ENCODE data around the gene REELD1. TPM values are rescaled to one million over a fixed set of nuclear protein-coding genes. Genes with fewer than 3 reads are reported as not detected.

REELD1 gene
- total RNA-seq, 2 donors from 2014 or later, result 0.15 TPM; not detected in 1

DNA sequence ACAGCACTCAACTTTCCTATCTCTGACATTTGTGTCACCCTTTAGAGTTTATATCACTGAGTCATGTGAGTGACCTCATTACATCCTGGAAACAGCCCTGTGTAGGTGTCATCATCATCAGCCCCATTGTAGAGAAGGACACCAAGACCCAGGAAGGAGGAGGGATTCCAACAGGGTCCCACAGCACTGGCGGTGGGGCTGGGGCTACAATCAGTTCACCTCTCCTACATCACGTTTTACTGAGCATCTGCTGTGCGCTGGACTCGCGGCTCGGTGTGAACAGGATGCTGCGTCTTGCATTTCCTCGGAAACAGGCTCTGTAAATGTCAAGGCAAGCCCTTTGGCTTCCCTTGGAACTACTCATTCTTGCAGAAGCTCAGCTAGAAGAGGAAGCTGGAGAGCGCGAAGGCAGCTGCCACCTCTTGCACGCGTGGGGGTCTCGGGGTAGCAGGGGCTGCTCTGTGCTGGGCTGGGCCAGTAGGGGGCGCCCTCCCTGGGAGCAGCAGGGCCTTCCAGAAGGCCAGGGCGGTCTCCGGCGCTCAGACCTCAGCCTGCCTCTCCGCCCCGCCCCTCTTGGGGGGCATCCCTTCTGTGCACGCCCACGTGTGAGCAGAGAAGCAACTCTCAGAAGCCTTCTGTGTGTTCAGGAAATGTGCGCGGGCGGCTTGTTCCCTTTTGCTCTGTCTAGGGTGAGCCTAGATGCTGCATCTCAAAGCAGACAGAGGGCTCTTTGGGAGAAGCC lies 29.0 kb downstream of the REELD1 start:
- Mint-ChIP-seq H3K4me3 (peak overlapping the region; percentile 74), H3K4me1 (peaks cover 13% of the 10 kb centered on the region), H3K36me3 (ENCODE audit: low read depth) (no peaks in the 10 kb centered on the region), H3K27ac (peak overlapping the region; percentile 48), H3K27me3 (no peaks in the 10 kb centered on the region), H3K9me3 (no peaks in the 10 kb centered on the region)
- peak; percentile 85 for ATAC-seq (replicated peaks)

DNA sequence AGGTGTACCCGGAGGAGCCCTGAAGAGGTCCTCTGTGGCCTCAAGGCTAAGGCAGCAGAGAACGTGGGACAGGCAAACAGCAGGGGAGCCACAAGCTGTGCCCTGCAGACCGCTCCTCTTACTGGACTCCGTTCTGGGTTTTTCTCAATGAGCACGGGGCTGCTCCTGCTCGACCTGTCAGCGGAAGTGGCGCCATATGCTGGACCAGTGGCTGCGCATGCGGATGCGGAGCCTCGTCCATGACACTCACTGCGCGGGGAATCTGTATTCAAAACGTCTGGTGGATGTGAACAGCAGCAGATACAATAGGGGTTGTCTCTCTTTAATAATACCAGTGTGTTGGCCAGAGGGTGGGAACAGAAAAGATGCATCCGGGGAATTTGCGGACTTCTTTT lies 29.5 kb downstream of the REELD1 start:
- Mint-ChIP-seq H3K9me3 (no peaks in the 10 kb centered on the region), H3K36me3 (ENCODE audit: low read depth) (no peaks in the 10 kb centered on the region), H3K27ac (peak overlapping the region; percentile 48), H3K4me3 (peak overlapping the region; percentile 74), H3K4me1 (peaks cover 13% of the 10 kb centered on the region), H3K27me3 (no peaks in the 10 kb centered on the region)
- ATAC-seq (replicated peaks), result no peak

DNA sequence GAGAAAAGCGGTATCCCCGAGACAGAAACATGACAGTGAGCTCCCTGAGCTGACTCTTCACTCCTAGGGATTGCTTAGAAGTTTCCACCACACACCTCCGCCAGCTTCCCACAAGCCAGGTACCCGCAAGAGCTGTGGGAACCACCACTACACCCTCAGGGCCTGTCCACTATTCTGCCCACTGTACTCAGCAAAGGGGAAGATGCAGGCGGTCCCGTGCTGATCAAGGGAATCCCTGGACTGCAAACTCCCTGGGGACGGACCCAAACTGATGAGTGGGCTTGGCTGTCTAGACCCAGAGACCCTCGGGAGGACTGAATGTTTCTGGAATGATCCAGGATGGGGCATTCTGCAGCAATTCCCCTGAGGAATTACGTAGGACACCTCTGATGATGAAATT lies 30.2 kb downstream of the REELD1 start:
- Mint-ChIP-seq H3K27me3 (no peaks in the 10 kb centered on the region), H3K9me3 (no peaks in the 10 kb centered on the region)
- no peak for ATAC-seq (replicated peaks)

DNA sequence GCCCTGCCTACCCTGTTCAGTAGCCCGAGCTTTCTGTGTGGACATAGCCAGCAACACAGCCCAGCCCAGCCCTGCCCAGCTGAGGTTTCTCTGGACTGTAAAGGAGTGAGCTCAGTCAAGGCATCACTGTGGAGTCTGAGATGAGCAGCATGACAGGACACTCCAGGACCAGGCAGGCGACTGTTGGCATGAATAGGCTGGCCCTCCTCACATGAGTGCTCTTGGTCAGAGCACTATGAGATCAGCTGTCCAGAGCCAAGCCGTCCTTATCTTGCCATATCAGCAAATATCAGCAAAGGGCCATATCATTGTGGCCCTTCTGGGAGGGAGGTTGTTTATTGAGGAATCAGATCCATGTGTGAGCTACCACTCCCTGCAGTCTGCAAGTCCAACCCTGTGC lies 30.9 kb downstream of the REELD1 start:
- H3K27me3 Mint-ChIP-seq, result no peaks in the 10 kb centered on the region
- H3K27ac Mint-ChIP-seq, result peak overlapping the region; percentile 48
- H3K9me3 Mint-ChIP-seq, result no peaks in the 10 kb centered on the region
- H3K36me3 Mint-ChIP-seq (ENCODE audit: low read depth), result no peaks in the 10 kb centered on the region
- ATAC-seq (replicated peaks), result no peak
- H3K4me3 Mint-ChIP-seq, result peak overlapping the region; percentile 3
- H3K4me1 Mint-ChIP-seq, result peaks cover 13% of the 10 kb centered on the region

More for the DNA sequence above, 30.2 kb downstream of the REELD1 start:
- Mint-ChIP-seq H3K4me1 (peaks cover 13% of the 10 kb centered on the region), H3K4me3 (peak overlapping the region; percentile 74), H3K27ac (peak overlapping the region; percentile 48), H3K36me3 (ENCODE audit: low read depth) (no peaks in the 10 kb centered on the region)

DNA sequence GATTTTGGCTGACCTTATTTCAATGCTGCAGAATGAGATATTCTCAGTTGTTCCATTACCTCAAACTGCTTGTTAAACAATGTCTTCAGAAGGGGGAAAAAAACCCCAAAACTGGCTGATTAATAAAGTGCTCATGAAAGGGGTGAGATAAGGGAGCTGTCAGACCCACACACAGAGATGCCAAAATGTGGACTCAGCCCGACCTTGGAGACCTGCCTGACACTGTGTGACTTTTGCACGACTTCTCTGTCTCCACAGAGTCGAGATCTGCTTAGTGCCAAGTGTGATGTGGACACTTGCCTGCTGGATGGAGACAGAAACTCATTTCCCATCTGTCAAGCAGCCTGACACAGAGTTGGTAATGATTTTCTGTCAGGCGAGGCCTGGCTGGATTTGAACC lies 31.5 kb downstream of the REELD1 start:
- H3K4me3 Mint-ChIP-seq, result peak overlapping the region; percentile 3
- no peaks in the 10 kb centered on the region for H3K9me3 Mint-ChIP-seq
- peak; percentile 28 for ATAC-seq (replicated peaks)

DNA sequence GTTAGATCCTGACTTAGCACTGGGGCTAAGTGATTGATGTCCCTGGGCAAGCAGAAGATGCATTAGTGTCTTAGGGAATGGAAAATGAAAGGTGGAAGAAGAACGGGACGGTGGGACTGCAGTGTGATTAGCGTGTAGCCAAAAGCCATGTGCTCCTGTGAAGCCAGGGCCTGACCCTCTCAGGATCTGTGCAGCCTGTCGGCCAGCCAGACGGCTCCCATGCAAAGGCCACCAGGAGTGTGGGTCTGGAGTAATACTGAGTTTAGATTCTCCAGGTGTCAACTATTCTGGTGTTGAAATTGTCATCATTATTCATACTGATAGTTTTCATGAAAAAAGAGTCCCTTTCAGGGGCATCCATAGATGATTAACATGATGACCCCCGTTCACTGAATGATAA lies 32.0 kb downstream of the REELD1 start:
- no peaks in the 10 kb centered on the region for H3K27me3 Mint-ChIP-seq
- peaks cover 13% of the 10 kb centered on the region for H3K4me1 Mint-ChIP-seq
- H3K27ac Mint-ChIP-seq, result peak overlapping the region; percentile 25
- H3K9me3 Mint-ChIP-seq, result no peaks in the 10 kb centered on the region
- no peaks in the 10 kb centered on the region for H3K36me3 Mint-ChIP-seq (ENCODE audit: low read depth)
- peak overlapping the region; percentile 3 for H3K4me3 Mint-ChIP-seq
- no peak for ATAC-seq (replicated peaks)

More for the DNA sequence above, 31.5 kb downstream of the REELD1 start:
- H3K27ac Mint-ChIP-seq, result peak overlapping the region; percentile 25
- peaks cover 13% of the 10 kb centered on the region for H3K4me1 Mint-ChIP-seq
- no peaks in the 10 kb centered on the region for H3K36me3 Mint-ChIP-seq (ENCODE audit: low read depth)
- H3K27me3 Mint-ChIP-seq, result no peaks in the 10 kb centered on the region

DNA sequence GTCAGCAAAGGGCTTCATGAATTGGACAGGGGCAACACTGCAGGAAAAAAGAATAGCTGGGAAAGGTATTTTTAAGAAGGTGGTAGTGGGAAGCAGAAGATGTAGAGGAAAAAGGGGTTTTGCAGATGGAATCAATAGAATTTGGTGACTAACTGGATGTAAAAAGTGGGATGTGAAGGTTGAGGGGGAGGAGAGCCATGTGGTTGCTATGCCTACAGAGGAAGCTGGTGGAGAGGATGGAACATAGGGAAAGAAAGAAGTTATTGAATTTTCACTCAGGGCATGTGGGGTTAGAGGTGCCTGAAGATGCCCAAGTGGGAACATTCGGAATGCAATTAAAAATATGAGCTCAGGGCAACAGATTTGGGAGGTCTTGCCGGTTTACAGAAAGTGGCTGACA lies 33.0 kb downstream of the REELD1 start:
- no peaks in the 10 kb centered on the region for H3K9me3 Mint-ChIP-seq
- H3K27me3 Mint-ChIP-seq, result no peaks in the 10 kb centered on the region
- ATAC-seq (replicated peaks), result no peak
- H3K4me1 Mint-ChIP-seq, result peaks cover 9% of the 10 kb centered on the region
- H3K36me3 Mint-ChIP-seq (ENCODE audit: low read depth), result no peaks in the 10 kb centered on the region
- no peak overlapping the region for H3K4me3 Mint-ChIP-seq
- no peak overlapping the region for H3K27ac Mint-ChIP-seq

DNA sequence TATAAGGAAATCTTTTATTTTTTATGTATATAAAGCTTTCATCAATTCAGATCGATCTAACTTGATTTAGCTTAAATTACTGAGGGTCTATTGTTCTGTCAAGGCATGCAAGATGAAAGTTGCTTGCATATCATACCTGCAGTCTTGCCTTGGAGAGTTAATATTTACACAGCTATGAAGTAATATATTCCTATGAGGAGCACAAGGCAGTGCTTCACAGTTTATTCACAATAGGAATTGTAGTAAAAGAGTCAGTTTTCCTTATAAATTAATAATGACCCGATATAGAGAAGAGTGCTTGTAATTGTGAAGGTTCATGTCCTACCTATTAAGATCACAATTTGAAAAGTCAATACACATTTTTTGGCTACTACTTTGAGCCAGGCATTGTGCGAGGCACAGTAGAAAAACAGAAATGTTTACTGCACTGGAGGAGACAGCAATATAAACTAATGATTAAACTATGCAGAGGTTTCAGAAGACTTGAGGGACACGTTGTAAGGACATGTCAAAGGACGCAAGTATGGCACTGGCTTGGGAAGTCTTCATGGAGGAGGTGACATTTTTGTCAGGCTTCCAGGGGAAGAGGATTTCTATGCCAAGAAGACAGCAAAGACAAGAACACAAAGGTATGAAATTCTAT lies 38.8 kb downstream of the REELD1 start:
- Mint-ChIP-seq H3K36me3 (ENCODE audit: low read depth) (peaks cover 20% of the 10 kb centered on the region), H3K4me3 (no peak overlapping the region), H3K27me3 (no peaks in the 10 kb centered on the region), H3K27ac (no peak overlapping the region), H3K4me1 (no peaks in the 10 kb centered on the region), H3K9me3 (no peaks in the 10 kb centered on the region)
- ATAC-seq (replicated peaks), result no peak

DNA sequence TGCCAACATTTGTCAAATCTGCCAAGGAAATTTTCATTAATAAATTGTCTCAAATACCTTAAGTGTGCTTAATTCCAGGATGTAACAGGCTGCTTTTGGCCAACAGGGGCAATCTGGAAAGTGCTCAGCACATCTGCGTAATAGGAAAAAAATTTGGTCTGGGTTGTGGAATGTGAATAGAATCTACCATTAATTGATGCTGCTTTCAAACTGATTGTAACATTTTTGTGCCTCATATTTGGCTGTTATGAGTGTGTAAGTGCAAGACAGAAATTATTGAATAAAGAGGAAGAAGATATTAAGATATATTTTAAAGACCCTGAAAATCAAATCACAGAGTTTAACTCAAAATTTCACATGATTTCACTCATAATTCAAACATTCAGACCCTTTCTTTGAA lies 41.1 kb downstream of the REELD1 start:
- H3K36me3 Mint-ChIP-seq (ENCODE audit: low read depth), result peaks cover 29% of the 10 kb centered on the region
- no peak overlapping the region for H3K4me3 Mint-ChIP-seq
- H3K9me3 Mint-ChIP-seq, result no peaks in the 10 kb centered on the region
- H3K4me1 Mint-ChIP-seq, result no peaks in the 10 kb centered on the region
- ATAC-seq (replicated peaks), result no peak
- no peak overlapping the region for H3K27ac Mint-ChIP-seq
- no peaks in the 10 kb centered on the region for H3K27me3 Mint-ChIP-seq

DNA sequence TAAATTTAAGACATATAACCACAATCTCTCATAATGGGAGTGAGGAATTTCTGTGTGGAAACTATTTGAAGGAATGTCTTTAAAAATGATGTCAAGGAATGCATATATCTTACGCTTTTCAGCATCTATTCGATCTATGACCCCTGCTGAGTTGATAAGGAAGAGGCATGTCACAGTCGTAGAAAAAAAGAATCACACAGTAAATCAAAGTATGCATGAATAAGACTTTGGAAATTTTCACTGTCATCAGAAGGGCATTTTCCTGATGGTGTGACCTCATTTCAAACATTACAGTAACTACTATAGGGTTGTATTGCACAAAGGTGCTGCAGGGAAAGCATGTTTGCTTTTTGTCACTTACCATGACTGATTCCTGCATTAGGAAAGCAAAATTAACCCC lies 41.5 kb downstream of the REELD1 start:
- Mint-ChIP-seq H3K27ac (no peak overlapping the region), H3K4me1 (no peaks in the 10 kb centered on the region), H3K4me3 (no peak overlapping the region), H3K9me3 (no peaks in the 10 kb centered on the region), H3K36me3 (ENCODE audit: low read depth) (peaks cover 29% of the 10 kb centered on the region), H3K27me3 (no peaks in the 10 kb centered on the region)
- ATAC-seq (replicated peaks), result no peak

DNA sequence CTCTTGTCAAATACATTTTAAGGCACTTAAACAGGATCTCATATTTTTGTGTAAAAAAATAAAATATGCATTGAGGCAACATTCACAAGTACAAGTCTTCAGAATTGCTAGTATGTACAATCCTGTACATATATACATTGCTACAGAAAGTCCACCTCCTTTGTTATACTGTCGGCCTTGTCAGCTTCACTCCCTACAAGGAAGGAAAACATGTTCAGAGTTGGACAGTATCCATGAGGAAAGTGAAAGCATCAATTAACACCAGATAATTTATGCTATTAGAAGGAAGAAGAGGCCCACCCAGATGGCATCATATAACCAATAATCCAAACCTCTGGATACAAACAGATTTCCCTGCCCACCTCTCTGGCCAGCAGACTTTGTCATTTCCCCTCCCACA lies 42.0 kb downstream of the REELD1 start:
- no peaks in the 10 kb centered on the region for H3K4me1 Mint-ChIP-seq
- no peaks in the 10 kb centered on the region for H3K9me3 Mint-ChIP-seq
- no peaks in the 10 kb centered on the region for H3K27me3 Mint-ChIP-seq
- no peak overlapping the region for H3K27ac Mint-ChIP-seq
- no peak overlapping the region for H3K4me3 Mint-ChIP-seq
- H3K36me3 Mint-ChIP-seq (ENCODE audit: low read depth), result peaks cover 29% of the 10 kb centered on the region
- ATAC-seq (replicated peaks), result no peak

DNA sequence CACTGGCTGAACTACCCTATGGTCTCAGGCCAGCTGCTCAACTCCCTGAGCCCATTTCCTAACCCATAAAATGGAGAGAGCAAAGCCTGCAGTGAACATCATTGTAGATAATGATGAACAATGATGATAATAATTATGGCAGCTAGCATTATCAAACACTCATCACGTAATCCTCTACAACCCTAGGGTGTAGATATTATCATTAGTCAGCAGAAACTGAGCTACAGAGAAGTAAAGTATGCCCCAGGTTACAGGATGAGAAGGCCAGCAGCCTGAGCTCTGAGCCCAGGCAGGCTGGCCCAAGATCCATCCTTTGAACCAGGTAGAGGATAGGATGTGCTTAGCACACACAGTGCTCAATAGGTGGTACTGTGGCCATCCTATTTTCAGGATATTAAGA lies 43.2 kb downstream of the REELD1 start:
- H3K36me3 Mint-ChIP-seq (ENCODE audit: low read depth), result peaks cover 29% of the 10 kb centered on the region
- no peaks in the 10 kb centered on the region for H3K27me3 Mint-ChIP-seq
- H3K4me1 Mint-ChIP-seq, result no peaks in the 10 kb centered on the region
- no peak for ATAC-seq (replicated peaks)
- H3K9me3 Mint-ChIP-seq, result no peaks in the 10 kb centered on the region
- H3K4me3 Mint-ChIP-seq, result no peak overlapping the region
- no peak overlapping the region for H3K27ac Mint-ChIP-seq

DNA sequence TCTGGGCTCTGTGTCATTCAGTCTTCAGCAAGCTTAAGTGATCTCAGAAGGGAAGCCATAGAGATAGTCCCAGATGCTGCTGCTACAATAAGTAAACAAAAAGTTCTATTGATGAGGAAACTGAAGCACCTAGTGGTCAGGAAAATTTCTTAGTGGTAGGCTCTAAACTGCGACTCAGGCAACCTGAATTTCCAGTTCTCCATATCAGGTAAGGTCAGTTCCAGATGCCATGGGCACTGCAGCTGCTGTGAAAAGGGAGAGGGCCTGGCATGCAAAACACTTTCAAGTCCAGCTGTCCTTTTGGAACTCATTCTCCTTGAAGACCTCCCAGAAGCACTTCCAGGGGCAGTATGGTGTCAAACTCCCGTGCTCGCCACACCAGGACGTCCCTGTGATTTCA lies 46.2 kb downstream of the REELD1 start:
- peaks cover 19% of the 10 kb centered on the region for H3K36me3 Mint-ChIP-seq (ENCODE audit: low read depth)
- no peak overlapping the region for H3K4me3 Mint-ChIP-seq
- H3K4me1 Mint-ChIP-seq, result no peaks in the 10 kb centered on the region
- H3K27ac Mint-ChIP-seq, result no peak overlapping the region
- no peak for ATAC-seq (replicated peaks)
- no peaks in the 10 kb centered on the region for H3K9me3 Mint-ChIP-seq
- no peaks in the 10 kb centered on the region for H3K27me3 Mint-ChIP-seq

DNA sequence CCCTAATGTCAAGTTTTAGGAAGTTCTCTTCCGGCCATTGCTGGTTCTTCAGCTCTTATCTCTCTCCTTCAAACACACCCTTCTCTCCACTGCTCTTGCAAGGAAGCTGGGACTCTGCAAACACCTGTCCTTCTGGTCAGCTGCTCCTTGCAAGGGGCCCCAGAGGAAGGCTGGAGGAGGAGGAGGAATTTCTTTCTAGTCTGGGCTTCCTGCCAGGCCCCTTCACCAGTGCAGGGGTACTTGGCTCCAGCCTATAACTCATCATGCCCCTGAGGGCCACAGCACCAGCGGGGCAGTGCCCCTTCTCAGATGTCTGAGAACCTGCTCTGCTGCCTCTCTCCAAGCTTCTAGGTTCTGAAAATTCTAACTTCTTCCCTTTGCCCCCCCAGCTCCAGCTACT lies 46.7 kb downstream of the REELD1 start:
- Mint-ChIP-seq H3K27me3 (no peaks in the 10 kb centered on the region), H3K27ac (no peak overlapping the region), H3K9me3 (no peaks in the 10 kb centered on the region), H3K4me3 (no peak overlapping the region), H3K4me1 (no peaks in the 10 kb centered on the region), H3K36me3 (ENCODE audit: low read depth) (peaks cover 14% of the 10 kb centered on the region)
- no peak for ATAC-seq (replicated peaks)

DNA sequence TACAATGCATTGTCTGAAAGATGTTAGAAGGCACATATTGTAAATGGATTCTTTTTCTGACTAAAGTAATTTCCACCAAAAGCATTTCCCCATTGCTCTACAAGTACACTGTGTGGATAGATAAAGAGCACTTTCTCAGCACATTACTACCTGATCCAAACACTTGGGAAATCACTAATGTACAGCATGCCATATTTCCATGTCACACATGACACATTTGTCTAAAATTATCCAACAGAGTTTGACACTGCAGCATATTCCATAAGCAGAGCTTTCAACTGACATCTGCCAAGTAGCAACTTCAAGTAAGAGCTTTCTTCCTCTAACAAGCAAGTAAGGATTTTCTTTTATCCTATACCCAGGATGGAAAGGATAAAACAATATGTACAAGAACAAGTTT lies 49.5 kb downstream of the REELD1 start:
- no peak overlapping the region for H3K4me3 Mint-ChIP-seq
- H3K4me1 Mint-ChIP-seq, result no peaks in the 10 kb centered on the region
- no peaks in the 10 kb centered on the region for H3K27me3 Mint-ChIP-seq
- H3K9me3 Mint-ChIP-seq, result no peaks in the 10 kb centered on the region
- ATAC-seq (replicated peaks), result no peak
- H3K36me3 Mint-ChIP-seq (ENCODE audit: low read depth), result peaks cover 3% of the 10 kb centered on the region
- H3K27ac Mint-ChIP-seq, result no peak overlapping the region
